ENCODE data around the gene SCGN. TPM values are rescaled to one million over a fixed set of nuclear protein-coding genes. Genes with fewer than 3 reads are reported as not detected.

SCGN gene
- total and polyA plus RNA-seq, 10 donors = not detected

DNA sequence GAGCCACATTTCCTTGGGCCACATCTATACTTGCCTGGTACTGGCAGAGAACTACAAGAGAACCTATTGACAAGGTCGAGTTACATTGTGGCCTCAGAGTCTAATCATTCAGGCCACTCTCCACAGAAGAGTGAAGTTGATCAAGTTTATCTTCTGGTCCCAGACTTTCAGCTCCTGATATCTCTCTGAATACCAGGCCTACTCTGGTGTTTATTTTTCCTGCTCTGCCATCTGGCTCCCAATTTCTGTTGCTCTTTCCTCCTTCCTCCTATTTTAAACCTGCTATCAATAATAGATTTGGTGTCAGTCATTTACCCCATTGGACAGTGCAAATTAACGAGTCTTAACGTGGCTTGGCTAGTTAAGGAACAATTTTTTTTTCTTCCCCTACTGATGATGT lies 46.6 kb downstream of the SCGN start:
- intact Hi-C loops (cut with DNase I; ENCODE audit: low total_unique reads) = no loop called here
- Histone ChIP-seq H3K27ac (no peak overlapping the region), H3K4me3 (no peak overlapping the region), H3K4me1 (no peaks in the 10 kb centered on the region), H3K36me3 (no peaks in the 10 kb centered on the region), H3K9me3 (no peaks in the 10 kb centered on the region), H3K27me3 (replicated peaks in 1 of 7) (no peaks in the 10 kb centered on the region)
- no peak for DNase-seq
- TF ChIP-seq, protein P1, sequence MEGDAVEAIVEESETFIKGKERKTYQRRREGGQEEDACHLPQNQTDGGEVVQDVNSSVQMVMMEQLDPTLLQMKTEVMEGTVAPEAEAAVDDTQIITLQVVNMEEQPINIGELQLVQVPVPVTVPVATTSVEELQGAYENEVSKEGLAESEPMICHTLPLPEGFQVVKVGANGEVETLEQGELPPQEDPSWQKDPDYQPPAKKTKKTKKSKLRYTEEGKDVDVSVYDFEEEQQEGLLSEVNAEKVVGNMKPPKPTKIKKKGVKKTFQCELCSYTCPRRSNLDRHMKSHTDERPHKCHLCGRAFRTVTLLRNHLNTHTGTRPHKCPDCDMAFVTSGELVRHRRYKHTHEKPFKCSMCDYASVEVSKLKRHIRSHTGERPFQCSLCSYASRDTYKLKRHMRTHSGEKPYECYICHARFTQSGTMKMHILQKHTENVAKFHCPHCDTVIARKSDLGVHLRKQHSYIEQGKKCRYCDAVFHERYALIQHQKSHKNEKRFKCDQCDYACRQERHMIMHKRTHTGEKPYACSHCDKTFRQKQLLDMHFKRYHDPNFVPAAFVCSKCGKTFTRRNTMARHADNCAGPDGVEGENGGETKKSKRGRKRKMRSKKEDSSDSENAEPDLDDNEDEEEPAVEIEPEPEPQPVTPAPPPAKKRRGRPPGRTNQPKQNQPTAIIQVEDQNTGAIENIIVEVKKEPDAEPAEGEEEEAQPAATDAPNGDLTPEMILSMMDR (IDR thresholded peaks at IDR 0.05 in 8 of 11, conservative IDR thresholded peaks at IDR 0.05 in 3 of 11) = no peak
- TF ChIP-seq POLR2A (IDR thresholded peaks at IDR 0.05) = no peak
- TF ChIP-seq POLR2AphosphoS5 (IDR thresholded peaks at IDR 0.05) = no peak
- 38 to 50% (median 46%) methylated on average over 3 of the region's 3 CpGs for WGBS, 5 donors

DNA sequence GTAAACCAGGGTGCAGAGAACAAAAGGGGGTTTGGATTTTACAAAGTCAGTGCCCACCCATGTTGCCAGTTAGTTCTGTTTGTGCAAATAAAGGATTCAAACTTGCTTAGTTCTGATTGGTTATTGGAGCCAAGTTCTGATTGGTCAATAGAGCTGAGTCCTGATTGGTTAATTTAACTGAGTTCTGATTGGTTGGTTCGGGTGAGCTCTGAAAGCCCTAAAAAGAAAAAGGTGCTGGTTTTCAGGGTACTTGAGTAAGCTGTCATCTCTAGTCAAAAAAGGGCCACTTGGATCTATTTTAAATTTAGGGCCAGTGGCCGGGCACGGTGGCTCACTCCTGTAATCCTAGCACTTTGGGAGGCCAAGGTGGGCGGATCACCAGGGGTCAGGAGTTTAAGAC lies 47.6 kb downstream of the SCGN start:
- no peak for DNase-seq
- WGBS, 5 donors = 87 to 97% (median 92%) methylated on average over 4 of the region's 4 CpGs
- Histone ChIP-seq H3K27me3 (replicated peaks in 1 of 7) (no peaks in the 10 kb centered on the region), H3K4me3 (no peak overlapping the region), H3K27ac (no peak overlapping the region), H3K36me3 (no peaks in the 10 kb centered on the region), H3K4me1 (no peaks in the 10 kb centered on the region), H3K9me3 (no peaks in the 10 kb centered on the region)
- intact Hi-C loops (cut with DNase I; ENCODE audit: low total_unique reads) = no loop called here
- no peak for TF ChIP-seq POLR2AphosphoS5 (IDR thresholded peaks at IDR 0.05)
- TF ChIP-seq, protein P1 (IDR thresholded peaks at IDR 0.05 in 8 of 11, conservative IDR thresholded peaks at IDR 0.05 in 3 of 11) = no peak
- TF ChIP-seq POLR2A (IDR thresholded peaks at IDR 0.05) = no peak

DNA sequence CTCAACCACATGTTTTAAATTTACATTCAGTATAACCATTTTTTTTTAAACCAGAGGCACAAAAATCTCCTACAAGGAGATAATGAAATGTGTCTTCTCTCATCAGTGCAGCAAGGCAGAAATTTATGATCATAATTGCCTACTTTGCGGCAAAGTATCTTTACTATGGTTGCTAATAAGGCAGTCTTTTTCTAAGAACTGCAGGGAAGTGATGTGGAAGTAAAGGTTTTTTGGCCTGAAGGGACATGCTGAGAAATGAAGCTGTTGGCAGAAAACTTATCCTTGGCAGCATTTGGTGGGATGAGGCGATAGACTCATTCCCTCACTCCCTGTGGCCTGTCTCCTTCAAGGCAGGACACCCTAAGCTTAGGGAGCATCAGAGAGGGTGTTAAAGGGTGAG lies 48.7 kb downstream of the SCGN start:
- Histone ChIP-seq H3K4me1 (no peaks in the 10 kb centered on the region), H3K27ac (no peak overlapping the region), H3K27me3 (replicated peaks in 1 of 7) (no peaks in the 10 kb centered on the region), H3K36me3 (no peaks in the 10 kb centered on the region), H3K9me3 (no peaks in the 10 kb centered on the region), H3K4me3 (no peak overlapping the region)
- intact Hi-C loops (cut with DNase I; ENCODE audit: low total_unique reads) = no loop called here
- WGBS, 5 donors = 88 to 98% (median 92%) methylated on average over 2 of the region's 2 CpGs
- DNase-seq = no peak
- TF ChIP-seq POLR2AphosphoS5 (IDR thresholded peaks at IDR 0.05) = no peak
- TF ChIP-seq, protein P1 (IDR thresholded peaks at IDR 0.05 in 8 of 11, conservative IDR thresholded peaks at IDR 0.05 in 3 of 11) = no peak
- no peak for TF ChIP-seq POLR2A (IDR thresholded peaks at IDR 0.05)

DNA sequence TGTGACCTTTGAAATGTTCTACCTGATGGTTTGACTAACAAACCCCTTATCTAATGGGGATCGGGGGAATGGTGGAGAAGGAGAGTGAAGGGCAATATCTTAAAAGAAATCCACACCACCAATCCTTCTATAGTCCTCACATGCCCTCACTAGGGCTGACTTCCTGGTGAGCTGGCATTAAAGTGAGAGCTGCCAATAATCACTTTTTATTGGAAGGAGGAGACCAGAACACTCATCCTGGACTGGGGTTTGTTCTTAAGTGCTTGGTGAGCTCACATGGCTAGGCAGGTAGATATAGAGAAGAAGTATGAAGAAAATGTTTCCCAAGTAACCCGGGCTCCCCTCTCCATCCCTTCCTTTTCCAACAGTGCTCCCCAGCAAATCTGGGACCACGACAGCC lies 49.8 kb downstream of the SCGN start:
- Histone ChIP-seq H3K27ac (no peak overlapping the region), H3K4me3 (no peak overlapping the region), H3K27me3 (replicated peaks in 1 of 7) (no peaks in the 10 kb centered on the region), H3K4me1 (no peaks in the 10 kb centered on the region), H3K36me3 (no peaks in the 10 kb centered on the region), H3K9me3 (no peaks in the 10 kb centered on the region)
- WGBS, 5 donors = 85 to 94% (median 89%) methylated on average over 3 of the region's 3 CpGs
- TF ChIP-seq POLR2A (IDR thresholded peaks at IDR 0.05) (no peak), POLR2AphosphoS5 (IDR thresholded peaks at IDR 0.05) (no peak)
- TF ChIP-seq, protein P1 (IDR thresholded peaks at IDR 0.05 in 8 of 11, conservative IDR thresholded peaks at IDR 0.05 in 3 of 11) = no peak
- DNase-seq = no peak
- intact Hi-C loops (cut with DNase I; ENCODE audit: low total_unique reads) = no loop called here
